COR-L47 (cell line): ENCODE results near the gene PRRC2B.
"Not testable (repeated sequence)": the region's sequence is repeated elsewhere in the genome, so short reads cannot be mapped to it uniquely, and the experiment has no call there.

Experiments used
- DNase-seq: peaks from one replicate; lab custom pipeline; 2025; lab: John Stamatoyannopoulos, UW

The PRRC2B gene

DNA sequence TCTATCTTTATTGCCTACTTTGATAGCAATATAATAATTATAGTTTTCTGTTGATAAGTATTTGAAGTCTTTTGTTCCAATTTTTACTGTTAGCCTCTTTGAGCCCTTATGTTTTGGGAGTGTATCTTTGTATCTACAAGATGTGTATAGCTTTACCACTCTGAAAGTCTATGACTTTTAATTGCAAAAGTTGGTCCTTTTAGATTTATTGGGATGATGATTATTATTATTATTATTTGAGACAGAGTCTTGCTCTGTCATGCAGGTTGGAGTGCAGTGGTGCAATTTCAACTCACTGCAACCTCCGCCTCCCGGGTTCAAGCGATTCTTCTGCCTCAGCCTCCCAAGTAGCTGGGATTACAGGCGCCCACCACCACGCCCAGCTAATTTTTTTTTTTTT lies 78.2 kb downstream of the PRRC2B start:
- not testable (repeated sequence) for DNase-seq

DNA sequence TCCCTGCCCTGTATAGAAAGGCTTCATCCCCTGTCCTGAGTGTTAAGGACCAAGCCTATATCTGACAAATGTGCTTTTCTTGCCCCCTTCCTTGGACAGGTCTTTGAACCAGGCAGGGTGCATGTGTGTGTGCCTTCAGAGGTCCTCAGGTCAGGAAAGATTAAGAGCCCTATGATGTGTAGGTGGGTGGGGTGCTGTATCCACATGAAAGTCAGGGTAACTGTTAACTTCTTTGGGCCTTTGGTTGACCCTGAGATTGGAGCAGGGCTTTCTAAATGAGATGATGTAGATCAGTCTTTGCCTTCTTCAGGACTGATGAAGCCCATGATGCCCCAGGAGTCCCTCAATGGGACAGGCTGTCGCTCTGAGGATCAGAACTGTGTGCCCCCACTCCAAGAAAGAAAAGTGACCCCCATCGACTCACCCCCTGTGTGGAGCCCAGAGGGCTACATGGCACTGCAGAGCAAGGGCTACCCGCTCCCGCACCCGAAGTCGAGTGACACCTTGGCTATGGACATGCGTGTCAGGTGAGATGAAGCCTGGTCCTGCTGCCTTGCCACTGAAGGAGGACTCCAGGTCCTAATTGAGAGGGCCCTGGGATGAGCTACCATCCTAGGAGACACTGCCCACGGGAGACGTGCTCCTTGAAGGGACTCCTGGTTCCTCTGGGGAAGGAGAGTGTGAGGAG lies 79.5 kb downstream of the PRRC2B start:
- DNase-seq = no peak

DNA sequence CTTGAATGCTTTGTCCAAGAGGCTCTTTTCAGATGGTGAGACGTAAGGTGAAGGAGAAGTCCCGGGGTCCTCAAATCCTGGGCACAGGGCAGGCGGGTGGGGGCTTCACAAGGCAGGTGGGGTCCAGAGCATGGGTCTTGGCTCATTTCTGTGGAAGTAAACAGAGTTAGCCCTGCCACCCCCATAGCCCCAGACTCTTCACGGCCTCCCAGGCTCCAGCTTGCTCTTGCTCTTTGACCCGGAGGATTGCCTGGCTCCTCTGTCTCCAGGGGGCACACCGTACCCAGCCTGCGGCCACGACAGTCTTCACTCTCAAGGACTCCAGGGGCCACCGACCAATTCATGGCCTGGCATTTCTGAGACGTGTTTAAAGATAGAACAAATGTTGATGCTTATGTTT lies 80.0 kb downstream of the PRRC2B start:
- no peak for DNase-seq

DNA sequence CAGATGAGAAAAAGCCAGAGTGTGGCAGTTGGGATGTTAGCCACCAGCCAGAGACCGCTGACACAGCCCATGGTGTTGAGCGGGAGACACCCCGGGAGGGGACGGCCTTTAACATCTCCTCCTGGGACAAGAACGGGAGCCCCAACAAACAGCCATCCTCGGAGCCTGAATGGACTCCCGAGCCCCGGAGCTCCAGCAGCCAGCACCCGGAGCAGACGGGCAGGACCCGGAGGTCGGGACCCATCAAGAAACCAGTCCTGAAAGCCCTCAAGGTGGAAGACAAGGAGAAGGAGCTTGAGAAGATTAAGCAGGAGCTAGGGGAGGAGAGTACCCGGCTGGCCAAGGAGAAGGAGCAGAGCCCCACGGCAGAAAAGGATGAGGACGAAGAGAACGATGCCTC lies 80.8 kb downstream of the PRRC2B start:
- no peak for DNase-seq

DNA sequence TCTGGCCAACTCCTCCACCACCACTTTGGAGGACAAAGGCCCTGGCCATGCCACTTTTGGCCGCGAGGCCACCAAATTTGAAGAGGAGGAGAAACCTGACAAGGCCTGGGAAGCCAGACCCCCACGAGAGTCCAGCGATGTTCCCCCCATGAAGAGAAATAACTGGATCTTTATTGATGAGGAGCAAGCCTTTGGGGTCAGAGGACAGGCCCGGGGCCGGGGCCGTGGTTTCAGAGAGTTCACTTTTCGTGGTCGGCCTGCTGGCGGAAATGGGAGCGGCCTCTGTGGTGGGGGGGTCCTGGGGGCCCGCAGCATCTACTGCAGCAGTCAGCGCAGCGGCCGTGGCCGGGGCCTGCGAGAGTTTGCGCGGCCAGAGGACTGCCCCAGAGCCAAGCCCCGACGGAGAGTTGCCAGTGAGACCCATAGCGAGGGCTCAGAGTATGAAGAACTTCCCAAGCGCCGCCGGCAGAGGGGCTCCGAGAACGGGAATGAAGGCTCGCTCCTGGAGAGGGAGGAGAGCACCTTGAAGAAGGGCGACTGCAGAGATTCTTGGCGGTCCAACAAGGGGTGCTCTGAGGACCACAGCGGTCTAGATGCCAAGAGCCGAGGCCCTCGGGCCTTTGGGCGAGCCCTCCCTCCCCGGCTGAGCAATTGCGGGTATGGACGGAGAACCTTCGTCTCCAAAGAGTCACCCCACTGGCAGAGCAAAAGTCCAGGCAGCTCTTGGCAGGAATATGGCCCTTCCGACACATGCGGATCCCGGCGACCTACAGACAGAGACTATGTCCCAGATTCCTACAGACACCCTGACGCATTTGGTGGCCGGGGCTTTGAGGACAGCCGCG lies 81.4 kb downstream of the PRRC2B start:
- DNase-seq = no peak

DNA sequence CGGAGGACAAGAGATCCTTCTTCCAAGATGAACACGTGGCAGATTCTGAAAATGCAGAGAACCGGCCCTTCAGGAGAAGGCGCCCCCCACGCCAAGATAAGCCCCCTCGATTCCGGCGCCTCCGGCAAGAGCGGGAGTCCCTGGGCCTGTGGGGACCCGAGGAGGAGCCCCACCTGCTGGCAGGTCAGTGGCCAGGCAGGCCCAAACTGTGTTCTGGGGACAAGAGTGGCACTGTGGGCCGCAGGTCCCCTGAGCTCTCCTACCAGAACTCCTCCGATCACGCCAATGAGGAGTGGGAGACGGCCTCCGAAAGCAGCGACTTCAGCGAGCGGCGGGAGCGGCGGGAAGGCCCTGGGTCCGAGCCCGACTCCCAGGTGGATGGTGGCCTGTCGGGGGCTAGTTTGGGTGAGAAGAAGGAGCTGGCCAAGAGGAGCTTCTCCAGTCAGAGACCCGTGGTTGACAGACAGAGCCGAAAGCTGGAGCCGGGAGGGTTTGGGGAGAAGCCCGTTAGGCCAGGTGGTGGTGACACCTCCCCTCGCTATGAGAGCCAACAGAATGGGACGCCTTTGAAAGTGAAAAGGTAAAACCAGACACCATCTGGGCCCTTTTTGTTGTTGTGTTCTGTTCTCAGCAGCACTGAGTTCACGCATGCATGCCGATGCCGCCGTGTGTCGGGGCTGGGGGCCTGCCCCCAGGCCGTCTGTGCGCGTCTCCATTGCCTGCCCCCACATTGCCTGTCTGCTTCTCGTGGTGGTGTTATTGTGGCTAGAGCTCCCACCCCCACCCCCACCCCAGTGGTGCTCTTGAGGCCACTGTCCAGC lies 82.3 kb downstream of the PRRC2B start:
- DNase-seq = no peak

DNA sequence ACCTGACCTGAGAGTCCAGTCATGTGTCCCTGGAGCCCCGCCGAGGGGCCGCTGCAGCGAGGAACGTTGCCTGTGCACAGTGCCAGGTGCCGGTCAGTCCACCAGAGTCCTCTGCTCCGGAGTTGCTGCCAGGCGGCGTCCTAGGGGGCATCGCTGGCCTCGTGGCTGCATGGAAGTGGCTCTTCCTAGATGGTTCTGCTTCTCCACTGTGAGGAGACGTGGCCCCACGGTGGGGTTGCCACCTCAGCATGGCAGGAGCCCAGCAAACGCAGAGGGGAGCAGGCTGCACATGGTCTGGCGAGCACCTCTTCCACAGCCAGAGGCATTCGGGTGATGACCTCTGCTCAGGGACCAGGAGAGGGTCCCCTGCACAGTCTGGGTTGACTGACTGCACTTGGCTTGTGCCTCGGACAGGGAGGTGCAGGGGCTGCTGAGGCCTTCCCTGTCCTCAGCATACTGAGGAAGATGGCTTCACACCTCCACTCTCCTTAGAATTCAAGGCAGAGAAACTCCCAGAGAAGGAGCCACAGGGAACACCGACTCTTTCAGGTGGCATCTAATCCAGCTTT lies 83.0 kb downstream of the PRRC2B start:
- no peak for DNase-seq

DNA sequence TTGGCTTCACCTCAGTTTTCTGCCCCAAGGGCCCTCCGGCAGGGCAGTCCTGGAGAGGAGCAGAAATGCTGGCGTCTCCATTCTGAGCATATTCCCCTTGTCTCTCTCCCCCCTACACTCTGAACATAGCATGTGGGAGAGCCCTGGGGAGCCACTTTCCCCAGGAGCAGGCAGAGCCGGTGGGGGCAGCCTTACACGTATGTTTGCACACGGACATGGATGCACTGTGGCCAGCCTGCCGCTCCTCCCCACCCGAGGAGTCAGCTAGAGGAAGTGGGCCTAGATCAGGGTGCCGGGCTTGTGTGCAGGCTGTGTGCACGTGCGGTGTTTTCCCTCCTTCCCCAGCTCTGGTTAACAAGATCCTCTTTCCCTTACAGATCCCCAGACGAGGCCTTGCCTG lies 83.5 kb downstream of the PRRC2B start:
- DNase-seq = no peak

DNA sequence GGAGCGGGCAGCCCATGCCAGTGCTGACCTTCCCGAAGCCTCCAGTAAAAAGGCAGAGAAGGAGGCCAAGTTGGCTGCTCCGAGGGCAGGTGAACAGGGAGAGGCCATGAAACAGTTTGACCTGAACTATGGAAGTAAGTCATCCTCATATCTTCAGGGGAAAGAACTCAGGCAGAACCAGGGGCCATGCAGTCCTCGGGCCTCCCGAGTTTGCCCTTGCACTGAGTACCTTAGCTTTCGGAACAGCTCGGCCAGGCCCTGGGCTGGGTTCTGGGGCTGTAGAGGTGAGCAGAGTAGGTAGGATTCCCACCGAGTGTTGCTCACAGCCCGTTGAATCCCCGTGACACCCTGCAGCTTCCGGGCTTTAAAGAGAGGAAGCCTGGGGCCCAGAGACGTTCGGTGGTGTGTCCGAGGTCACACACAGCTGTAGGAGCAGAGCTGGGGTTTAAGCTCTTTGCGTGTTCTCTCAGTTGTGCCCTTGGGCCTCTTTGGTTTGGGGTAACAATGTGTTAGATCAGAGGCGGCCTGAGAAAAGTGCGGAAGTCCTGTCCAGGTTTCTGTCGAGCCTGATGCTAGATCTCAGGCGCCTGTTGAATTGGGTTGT lies 84.0 kb downstream of the PRRC2B start:
- DNase-seq = no peak

DNA sequence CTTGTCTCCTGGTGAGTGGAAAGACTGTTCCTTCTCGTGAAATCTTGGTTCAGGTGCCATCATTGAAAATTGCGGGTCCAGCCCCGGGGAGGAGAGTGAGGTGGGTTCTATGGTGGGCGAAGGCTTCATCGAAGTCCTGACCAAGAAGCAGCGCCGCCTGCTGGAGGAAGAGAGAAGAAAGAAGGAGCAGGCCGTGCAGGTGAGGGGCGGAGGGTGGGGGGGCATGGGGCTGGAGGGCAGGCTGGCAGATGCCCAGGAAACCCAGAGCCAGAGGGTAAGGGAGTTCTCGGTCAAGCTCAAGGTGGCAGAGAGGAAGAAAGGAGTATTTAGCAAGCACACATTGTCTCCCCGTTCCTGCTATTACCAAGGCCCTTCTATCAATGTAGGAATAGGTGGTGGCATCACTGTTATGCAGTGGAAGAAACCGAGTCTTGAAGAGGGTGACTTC lies 84.6 kb downstream of the PRRC2B start:
- no peak for DNase-seq

DNA sequence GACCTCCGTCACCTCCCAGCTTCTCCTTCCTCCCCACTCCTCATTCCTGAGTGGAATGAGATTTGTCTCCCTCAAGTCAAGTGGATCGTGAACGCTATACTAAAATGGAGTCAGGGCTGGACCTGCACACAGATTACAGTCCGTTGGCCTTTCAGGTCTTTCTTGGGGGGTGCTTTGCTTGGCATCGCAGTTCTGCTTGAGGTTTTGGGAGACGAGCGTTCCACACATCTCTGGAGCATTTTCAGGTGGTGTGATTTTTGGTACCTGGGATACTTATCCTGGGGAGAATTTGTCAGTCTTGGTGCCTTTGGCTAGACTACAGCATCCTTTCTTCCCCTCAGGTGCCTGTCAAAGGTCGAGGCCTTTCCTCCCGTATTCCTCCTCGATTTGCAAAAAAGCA lies 85.0 kb downstream of the PRRC2B start:
- no peak for DNase-seq

DNA sequence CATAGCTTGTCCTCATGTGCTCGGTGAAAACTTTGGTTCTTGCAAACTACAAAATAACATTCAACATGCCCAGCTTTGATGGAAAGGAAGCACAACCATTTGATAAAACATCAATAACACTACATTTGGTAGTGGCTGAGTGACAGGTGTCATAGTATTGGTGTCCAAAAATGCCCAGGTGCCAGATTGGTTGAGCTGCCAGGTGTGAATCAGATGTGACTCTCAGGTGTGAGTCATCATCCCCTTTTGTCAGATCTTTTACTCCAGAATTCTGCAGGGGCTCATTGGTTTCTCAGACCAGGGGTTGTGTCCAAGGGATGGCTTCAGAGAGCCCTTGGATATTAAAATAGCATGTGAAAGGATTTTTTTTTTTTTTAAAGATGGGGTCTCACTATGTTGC lies 86.4 kb downstream of the PRRC2B start:
- DNase-seq = no peak

DNA sequence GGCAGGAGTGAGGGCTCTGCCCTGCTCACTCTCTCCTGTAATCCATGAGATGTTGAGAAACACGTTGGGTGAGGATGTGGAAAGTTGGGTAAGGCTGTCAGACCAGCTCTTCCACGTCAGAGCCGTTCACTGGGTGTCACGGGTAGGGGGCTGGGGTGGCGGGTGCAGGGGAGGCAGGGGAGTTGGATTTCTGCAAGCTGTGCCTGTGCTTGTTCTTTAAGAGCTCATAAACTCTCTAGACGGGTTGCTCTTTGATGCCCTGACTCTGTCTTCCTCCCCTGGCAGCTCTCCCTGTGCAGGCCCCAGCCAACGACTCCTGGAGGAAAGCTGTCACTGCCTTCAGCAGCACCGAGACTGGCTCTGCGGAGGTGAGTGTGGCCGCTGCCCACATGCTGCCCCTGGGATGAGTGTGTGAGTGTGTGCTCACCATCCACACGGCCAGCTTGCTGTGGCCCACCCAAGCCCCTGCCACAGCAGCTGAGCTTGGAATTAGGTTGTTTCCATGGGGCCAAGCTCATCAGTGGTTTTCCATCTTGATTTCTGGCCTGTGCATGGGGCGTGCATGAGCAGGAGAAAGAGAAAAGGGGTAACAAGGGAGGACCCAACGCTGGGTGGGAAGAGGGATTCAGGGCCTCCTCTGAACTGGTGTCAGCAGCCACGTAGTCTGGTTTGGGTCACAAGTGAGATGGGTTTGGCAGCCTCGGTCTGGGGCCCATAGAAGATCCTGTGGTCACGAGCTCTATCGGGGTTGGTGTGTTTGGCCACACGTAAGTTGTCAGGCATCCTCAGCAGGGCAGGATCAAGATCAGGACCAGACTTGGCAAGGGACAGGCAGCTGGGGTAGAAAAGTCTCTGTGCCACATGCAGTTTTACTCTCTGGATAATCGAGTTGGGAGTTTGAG lies 87.8 kb downstream of the PRRC2B start:
- no peak for DNase-seq

DNA sequence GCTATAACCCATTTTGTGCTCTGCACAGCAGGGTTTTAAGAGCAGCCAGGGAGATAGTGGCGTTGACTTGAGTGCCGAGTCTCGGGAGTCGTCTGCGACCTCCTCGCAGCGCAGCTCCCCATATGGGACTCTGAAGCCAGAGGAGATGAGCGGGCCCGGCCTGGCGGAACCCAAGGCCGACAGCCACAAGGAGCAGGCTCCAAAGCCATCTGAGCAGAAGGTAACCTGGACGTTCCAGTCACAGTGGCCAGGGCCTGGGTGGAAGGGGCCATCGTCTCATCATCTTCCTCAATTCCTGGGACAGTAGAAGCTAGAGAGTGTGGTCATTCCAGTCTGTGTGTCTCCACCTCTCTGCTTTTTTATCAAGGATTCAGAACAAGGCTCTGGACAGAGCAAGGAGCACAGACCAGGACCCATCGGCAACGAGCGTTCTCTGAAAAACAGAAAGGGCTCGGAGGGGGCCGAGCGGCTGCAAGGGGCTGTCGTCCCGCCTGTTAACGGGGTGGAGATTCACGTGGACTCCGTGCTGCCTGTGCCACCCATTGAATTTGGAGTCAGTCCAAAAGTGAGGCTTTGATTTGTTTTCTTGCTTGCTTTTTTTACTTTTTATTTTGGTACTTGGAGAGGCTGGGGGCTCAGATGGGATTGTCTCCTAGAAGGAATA lies 88.6 kb downstream of the PRRC2B start:
- no peak for DNase-seq

DNA sequence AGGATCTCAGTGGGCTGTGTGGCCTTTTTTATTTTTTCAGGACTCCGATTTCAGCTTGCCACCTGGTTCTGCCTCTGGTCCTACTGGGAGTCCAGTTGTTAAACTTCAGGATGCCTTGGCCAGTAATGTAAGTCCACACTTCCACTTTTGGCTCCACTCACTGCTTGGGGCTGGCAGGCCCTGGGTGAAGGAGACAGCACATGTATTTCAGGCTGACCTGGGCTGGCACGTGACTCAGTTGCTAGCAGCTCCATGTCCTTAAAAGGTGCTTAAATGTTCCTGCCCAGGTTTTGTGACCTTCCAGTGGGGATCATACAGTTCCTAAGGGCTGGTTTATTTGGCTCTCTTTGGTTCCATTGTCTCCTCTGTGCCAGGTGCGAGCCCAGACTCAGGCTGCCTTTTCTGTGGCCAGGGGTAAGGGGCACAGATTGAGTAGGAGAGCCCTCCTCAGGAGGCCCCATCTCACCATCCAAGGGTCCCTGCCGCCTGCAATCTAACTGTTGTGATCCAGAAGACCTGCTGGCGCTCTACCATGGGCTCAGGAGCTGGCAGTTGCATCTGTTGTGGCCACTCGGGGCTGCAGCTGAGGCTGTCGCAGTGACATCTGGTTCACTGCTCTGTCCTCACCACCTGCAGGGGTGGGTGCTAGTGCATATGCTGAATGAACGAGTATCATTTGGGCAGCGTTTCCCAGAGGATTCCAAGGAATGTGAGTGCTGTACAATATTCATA lies 89.6 kb downstream of the PRRC2B start:
- no peak for DNase-seq

DNA sequence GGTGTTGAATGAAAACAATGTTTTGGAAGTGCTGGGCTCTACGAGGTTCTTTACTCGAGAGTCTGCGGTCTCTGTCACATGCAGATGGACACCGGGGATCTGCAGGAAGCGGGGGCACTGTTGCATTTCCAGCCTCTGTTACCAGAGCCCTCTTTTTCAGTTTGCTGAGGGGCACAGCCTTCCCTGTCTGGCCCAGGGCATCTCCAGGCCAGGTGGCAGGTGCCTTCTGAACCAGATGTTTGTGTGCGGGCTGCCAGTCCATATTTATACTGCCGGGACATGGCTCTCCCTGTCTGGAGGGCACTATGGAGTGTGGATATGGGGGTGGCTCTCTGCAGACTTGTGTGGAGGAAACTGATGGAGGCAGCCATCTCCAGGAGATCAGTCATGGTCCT lies 90.2 kb downstream of the PRRC2B start:
- no peak for DNase-seq

DNA sequence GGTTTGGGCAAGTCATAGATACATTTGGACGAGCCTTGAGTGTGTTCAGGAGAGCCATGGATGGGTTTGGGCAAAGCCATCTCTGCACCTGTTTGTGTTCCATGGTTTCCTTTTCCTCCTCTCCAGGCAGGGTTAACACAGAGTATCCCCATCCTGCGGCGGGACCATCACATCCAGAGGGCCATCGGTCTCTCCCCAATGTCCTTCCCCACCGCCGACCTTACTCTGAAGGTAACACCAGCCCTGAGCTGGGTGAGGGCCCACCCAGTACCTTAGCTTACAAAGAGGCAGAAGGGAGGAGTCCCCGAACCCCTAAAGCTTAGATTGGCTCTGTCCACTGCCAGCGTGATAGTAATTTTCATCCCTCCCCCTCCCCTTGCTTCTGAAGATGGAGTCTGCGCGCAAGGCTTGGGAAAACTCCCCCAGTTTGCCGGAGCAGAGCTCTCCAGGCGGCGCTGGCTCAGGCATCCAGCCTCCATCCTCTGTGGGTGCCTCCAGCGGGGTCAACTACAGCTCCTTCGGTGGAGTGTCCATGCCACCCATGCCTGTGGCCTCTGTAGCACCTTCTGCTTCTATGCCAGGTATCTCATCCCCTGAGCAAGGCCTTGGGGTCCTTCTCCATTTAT lies 90.8 kb downstream of the PRRC2B start:
- no peak for DNase-seq

DNA sequence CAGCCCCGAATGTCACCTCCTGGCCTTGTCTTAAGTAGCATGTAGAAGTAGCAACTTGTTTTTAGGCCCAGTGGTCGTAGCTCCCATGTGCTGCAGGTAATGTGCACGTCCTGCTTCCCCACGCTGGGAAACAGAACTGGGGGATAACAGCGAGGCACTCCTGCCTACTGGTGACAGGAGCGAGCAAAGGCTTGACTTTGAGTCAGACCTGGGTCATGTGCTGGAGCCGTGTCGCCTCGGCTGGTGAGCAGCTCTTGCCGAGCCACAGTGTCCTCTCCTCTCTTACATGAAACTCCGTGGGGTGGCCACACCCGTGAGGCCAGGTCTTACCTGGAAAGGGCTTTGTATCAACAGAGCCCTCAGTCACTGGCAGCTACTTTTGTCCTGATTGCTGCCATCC lies 91.3 kb downstream of the PRRC2B start:
- DNase-seq = no peak

DNA sequence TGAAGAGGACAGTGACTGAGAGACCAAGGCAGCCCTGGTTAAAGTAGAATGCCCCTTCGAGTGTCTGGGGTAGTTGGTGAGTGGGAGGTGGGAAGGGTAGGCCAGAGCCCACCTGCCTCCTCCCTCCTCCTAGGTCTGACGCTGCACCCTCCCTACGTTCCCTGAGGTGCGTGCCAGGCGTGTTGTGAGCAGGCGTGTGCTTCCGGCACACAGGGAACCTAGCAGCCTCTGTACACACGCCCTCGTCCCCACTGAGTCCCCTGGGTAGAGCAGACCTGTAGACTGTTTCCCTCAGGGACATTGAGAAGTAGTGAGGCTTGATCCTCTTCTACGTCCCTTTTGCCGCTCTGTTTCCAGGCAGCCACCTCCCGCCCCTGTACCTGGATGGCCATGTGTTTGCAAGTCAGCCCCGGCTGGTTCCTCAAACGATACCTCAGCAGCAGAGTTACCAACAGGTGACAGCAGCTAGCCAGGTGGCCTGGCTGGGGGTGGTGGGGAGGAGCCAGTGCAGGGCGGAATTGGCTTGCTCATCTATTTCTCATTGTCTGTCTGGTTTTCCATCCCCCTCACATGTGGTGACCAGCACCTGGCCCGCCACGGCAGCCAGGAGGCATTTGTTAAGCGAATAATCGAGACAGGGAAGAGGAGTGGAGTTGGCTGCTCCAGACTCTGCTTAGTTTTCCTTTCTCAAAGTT lies 92.0 kb downstream of the PRRC2B start:
- no peak for DNase-seq
